NCI-H345 treated with DMSO at 0.1 percent for 48 hours (cell line): ENCODE measurements around the gene PRXL2A.

ENCODE experiments used
- DNase-seq: peaks from one replicate; lab custom pipeline; 2025; ENCODE audit not compliant: unreplicated experiment; lab: John Stamatoyannopoulos, UW

PRXL2A gene

GRCh38 chr10:80443531-80443974 is 35.2 kb downstream of the PRXL2A start:
- no peak for DNase-seq

- no peak for DNase-seq
Observed at GRCh38 chr10:80444124-80444523, 35.8 kb downstream of the PRXL2A start.

- DNase-seq = no peak
Observed at GRCh38 chr10:80444646-80445319, 36.4 kb downstream of the PRXL2A start.

- no peak for DNase-seq
Observed at GRCh38 chr10:80447436-80448190, 39.3 kb downstream of the PRXL2A start.

GRCh38 chr10:80448209-80448942 is 40.0 kb downstream of the PRXL2A start:
- no peak for DNase-seq

- no peak for DNase-seq
Observed at GRCh38 chr10:80449520-80449919, 41.2 kb downstream of the PRXL2A start.

- DNase-seq = no peak
Observed at GRCh38 chr10:80451132-80451531, 42.8 kb downstream of the PRXL2A start.

- no peak for DNase-seq
Observed at GRCh38 chr10:80452069-80452468, 43.7 kb downstream of the PRXL2A start.

- no peak for DNase-seq
Observed at GRCh38 chr10:80452640-80453039, 44.3 kb downstream of the PRXL2A start.

- DNase-seq = no peak
Observed at GRCh38 chr10:80453056-80453841, 44.9 kb downstream of the PRXL2A start.

- no peak for DNase-seq
Observed at GRCh38 chr10:80453842-80454512, 45.6 kb downstream of the PRXL2A start, which contains the start of gene TSPAN14. TSPAN14 (plus strand) TSS chr10:80454310; CDS start chr10:80489234, 34,924 bp downstream.

GRCh38 chr10:80454513-80455460 is 46.4 kb downstream of the PRXL2A start:
- no peak for DNase-seq

GRCh38 chr10:80455461-80456349 is 47.4 kb downstream of the PRXL2A start:
- DNase-seq = no peak

- DNase-seq = no peak
Observed at GRCh38 chr10:80457554-80458262, 49.4 kb downstream of the PRXL2A start.

- DNase-seq = no peak
Observed at GRCh38 chr10:80458263-80458625, 49.9 kb downstream of the PRXL2A start.

GRCh38 chr10:80458638-80459037 is 50.3 kb downstream of the PRXL2A start:
- DNase-seq = no peak

GRCh38 chr10:80459047-80459865 is 50.9 kb downstream of the PRXL2A start:
- no peak for DNase-seq
